Parathyroid adenoma (tissue), 2 donors: ENCODE results near the gene ZDHHC14.

Experiments
- H2AFZ ChIP-seq: fragments of 300-600 bp; sonication (generic); one replicate; pipeline ENCODE4 v1.7.0; 2017; ENCODE audit warnings: antibody characterized with exemption, mild to moderate bottlenecking
- H3K27ac ChIP-seq: fragments of 300-600 bp; sonication (generic); one replicate; pipeline ENCODE4 v1.7.0; 2017
- H3K27me3 ChIP-seq: fragments of 300-600 bp; sonication (generic); one replicate; pipeline ENCODE4 v1.7.0; 2017; ENCODE audit warnings: low read length; ENCODE audit not compliant: control insufficient read depth, insufficient read depth
- H3K36me3 ChIP-seq: fragments of 300-600 bp; sonication (generic); one replicate; pipeline ENCODE4 v1.7.0; 2017; ENCODE audit warnings: low read length; ENCODE audit not compliant: control insufficient read depth, insufficient read depth
- H3K4me1 ChIP-seq: fragments of 300-600 bp; sonication (generic); one replicate; pipeline ENCODE4 v1.7.0; 2017; ENCODE audit warnings: control low read depth
- H3K4me2 ChIP-seq: fragments of 300-600 bp; sonication (generic); one replicate; pipeline ENCODE4 v1.7.0; 2017; ENCODE audit warnings: low read length
- H3K4me3 ChIP-seq: fragments of 300-600 bp; sonication (generic); one replicate; pipeline ENCODE4 v1.7.0; 2017; ENCODE audit warnings: low read depth, low read length
- H3K79me2 ChIP-seq: fragments of 300-600 bp; sonication (generic); one replicate; pipeline ENCODE4 v1.7.0; 2017; ENCODE audit warnings: control low read depth
- H3K9ac ChIP-seq: fragments of 300-600 bp; sonication (generic); one replicate; pipeline ENCODE4 v1.7.0; 2017; ENCODE audit warnings: mild to moderate bottlenecking
- H3K9me3 ChIP-seq: fragments of 300-600 bp; sonication (generic); one replicate; pipeline ENCODE4 v1.7.0; 2017; ENCODE audit warnings: low read length; ENCODE audit not compliant: control insufficient read depth
- CTCF ChIP-seq: fragments of 300-600 bp; sonication (generic); IDR thresholded peaks from one replicate; pipeline ENCODE4 v1.7.0; 2017; ENCODE audit warnings: antibody characterized with exemption, mild to moderate bottlenecking
- donor health status: primary hyperparathyroidism.

Gene ZDHHC14

GRCh38 chr6:157603971-157604370, 223.0 kb downstream of the ZDHHC14 start:
- peaks cover 2% of the 10 kb centered on the region for H3K4me1 ChIP-seq
- no peaks in the 10 kb centered on the region for H3K9me3 ChIP-seq
- no peaks in the 10 kb centered on the region for H3K36me3 ChIP-seq
- H3K4me2 ChIP-seq = no peak overlapping the region
- no peak overlapping the region for H3K27ac ChIP-seq
- H3K4me3 ChIP-seq = no peak overlapping the region
- no peak for TF ChIP-seq CTCF
- H2AFZ ChIP-seq = no peak overlapping the region
- H3K79me2 ChIP-seq = peaks cover 4% of the 10 kb centered on the region
- no peaks in the 10 kb centered on the region for H3K27me3 ChIP-seq
- H3K9ac ChIP-seq = no peak overlapping the region

GRCh38 chr6:157604816-157605215, 223.8 kb downstream of the ZDHHC14 start:
- Histone ChIP-seq H3K36me3 (no peaks in the 10 kb centered on the region), H3K4me1 (peaks cover 2% of the 10 kb centered on the region), H3K9ac (no peak overlapping the region), H3K4me2 (no peak overlapping the region), H3K9me3 (no peaks in the 10 kb centered on the region), H3K79me2 (peaks cover 4% of the 10 kb centered on the region), H3K27me3 (no peaks in the 10 kb centered on the region), H2AFZ (no peak overlapping the region), H3K4me3 (no peak overlapping the region), H3K27ac (no peak overlapping the region)
- TF ChIP-seq CTCF = no peak

GRCh38 chr6:157605484-157605883, 224.5 kb downstream of the ZDHHC14 start:
- H3K4me3 ChIP-seq = no peak overlapping the region
- no peak overlapping the region for H3K27ac ChIP-seq
- no peak overlapping the region for H3K4me2 ChIP-seq
- no peaks in the 10 kb centered on the region for H3K27me3 ChIP-seq
- H2AFZ ChIP-seq = no peak overlapping the region
- H3K79me2 ChIP-seq = peaks cover 2% of the 10 kb centered on the region
- no peak overlapping the region for H3K9ac ChIP-seq
- peaks cover 2% of the 10 kb centered on the region for H3K4me1 ChIP-seq
- no peak for TF ChIP-seq CTCF
- no peaks in the 10 kb centered on the region for H3K9me3 ChIP-seq
- H3K36me3 ChIP-seq = no peaks in the 10 kb centered on the region

GRCh38 chr6:157606516-157606915, 225.5 kb downstream of the ZDHHC14 start:
- no peak overlapping the region for H3K4me2 ChIP-seq
- H3K4me3 ChIP-seq = no peak overlapping the region
- H2AFZ ChIP-seq = no peak overlapping the region
- H3K9me3 ChIP-seq = no peaks in the 10 kb centered on the region
- peaks cover 2% of the 10 kb centered on the region for H3K4me1 ChIP-seq
- no peak for TF ChIP-seq CTCF
- no peaks in the 10 kb centered on the region for H3K36me3 ChIP-seq
- no peak overlapping the region for H3K27ac ChIP-seq
- H3K79me2 ChIP-seq = peaks cover 4% of the 10 kb centered on the region
- no peaks in the 10 kb centered on the region for H3K27me3 ChIP-seq
- no peak overlapping the region for H3K9ac ChIP-seq

- TF ChIP-seq CTCF = no peak
- Histone ChIP-seq H3K4me2 (no peak overlapping the region), H3K27me3 (no peaks in the 10 kb centered on the region)
These were observed 226.5 kb downstream of the ZDHHC14 start for GRCh38 chr6:157607317-157608109.

More at GRCh38 chr6:157607317-157608109, 226.5 kb downstream of the ZDHHC14 start:
- no peak overlapping the region for H3K27ac ChIP-seq
- H3K79me2 ChIP-seq = peaks cover 4% of the 10 kb centered on the region
- no peaks in the 10 kb centered on the region for H3K36me3 ChIP-seq
- no peak overlapping the region for H3K4me3 ChIP-seq
- peaks cover 2% of the 10 kb centered on the region for H3K4me1 ChIP-seq
- H3K9ac ChIP-seq = no peak overlapping the region
- H2AFZ ChIP-seq = no peak overlapping the region
- H3K9me3 ChIP-seq = no peaks in the 10 kb centered on the region
